K562 (cell line): ENCODE measurements around the gene C11orf91. TPM values are rescaled to one million over a fixed set of nuclear protein-coding genes. Genes with fewer than 3 reads are reported as not detected.

Experiments used
- ATAC-seq: fragments of 200-7000 bp; cut with Tn5 transposase; 3 replicates; pipeline ENCODE4 v1.9.1; 2020; ENCODE audit warnings: moderate library complexity
- BruUV-seq: library from RNA; stranded (reverse); fragments of 400-500 nt; replicated peaks from 2 replicates; lab custom pipeline; 2021; lab: Mats Ljungman, UMichigan
- CTCF ChIA-PET: fragments of 300-600 bp; formaldehyde crosslinking; extraction: SDS; loops from one replicate; lab custom pipeline; 2021; ENCODE audit warnings: low intra/inter-chr PET ratio; lab: Yijun Ruan, JAX
- POLR2A ChIA-PET: fragments of 300-600, 350-650 bp; sonication (Branson Sonifier 250); formaldehyde crosslinking; extraction: SDS; loops from one replicate; lab custom pipeline; 2021; ENCODE audit warnings: antibody characterized with exemption, inconsistent platforms; lab: Yijun Ruan, JAX
- DNase-seq, 4 experiments: peaks; one replicate each; pipeline versions ENCODE4 v3.0.0 to v3.0.0-alpha.2; 2011 to 2018; ENCODE audit warnings: low spot score in 3 of 4, mixed read lengths in 3 of 4; ENCODE audit errors: extremely low read depth in 1 of 4
- FAIRE-seq: peaks from 2 replicates; lab custom pipeline; 2011; peaks lifted over from hg19 to GRCh38; lab: Jason Lieb, UNC
- H2AFZ ChIP-seq: 2 replicates; pipeline ENCODE4 v1.6.0; 2011; ENCODE audit warnings: low read depth, low read length, control low read depth, inconsistent platforms
- H3K27ac ChIP-seq: fragments of 200-600 bp; 3 replicates; pipeline ENCODE4 v1.8.0; 2011; ENCODE audit warnings: low read depth, mild to moderate bottlenecking, control low read depth, inconsistent platforms, low read length, moderate library complexity, mixed read lengths; ENCODE audit errors: extremely low read depth
- H3K27me3 ChIP-seq, 2 experiments: fragments of 300-600 bp in 1 of 2; 2 replicates in 1 of 2; 3 replicates in 1 of 2; pipeline versions ENCODE4 v1.6.0 to v1.8.0; 2011; ENCODE audit warnings: inconsistent platforms in 2 of 2, low read length in 2 of 2, mild to moderate bottlenecking in 1 of 2, mixed read lengths in 1 of 2, moderate library complexity in 1 of 2; ENCODE audit not compliant: control insufficient read depth in 2 of 2, insufficient read depth in 2 of 2
- H3K36me3 ChIP-seq: fragments of 300-600 bp; 3 replicates; pipeline ENCODE4 v1.8.0; 2011; ENCODE audit warnings: mild to moderate bottlenecking, low read length, inconsistent platforms; ENCODE audit not compliant: control insufficient read depth, insufficient read depth
- H3K4me1 ChIP-seq, 2 experiments: fragments of 200-600 bp in 1 of 2; replicated peaks in 1 of 2; 2 replicates in 1 of 2; 3 replicates in 1 of 2; pipeline versions ENCODE4 v1.5.1 to v1.8.0; 2011; ENCODE audit warnings: inconsistent platforms in 2 of 2, low read length in 2 of 2, mild to moderate bottlenecking in 1 of 2, mixed read lengths in 1 of 2, moderate library complexity in 1 of 2; ENCODE audit not compliant: control insufficient read depth in 2 of 2, insufficient read depth in 2 of 2
- H3K4me2 ChIP-seq: 2 replicates; pipeline ENCODE4 v1.6.1; 2011; ENCODE audit warnings: low read length, control low read depth, inconsistent platforms, mixed read lengths; ENCODE audit not compliant: insufficient read depth
- H3K4me3 ChIP-seq: fragments of 200-600 bp; sonication (generic), shearing (Covaris generic); 2 replicates; pipeline ENCODE4 v1.5.1; 2016; ENCODE audit warnings: control low read depth, inconsistent platforms
- H3K79me2 ChIP-seq: fragments of 200-600 bp; 3 replicates; pipeline ENCODE4 v1.8.0; 2011; ENCODE audit warnings: low read length, inconsistent platforms; ENCODE audit not compliant: control insufficient read depth, insufficient read depth
- H3K9ac ChIP-seq, 2 experiments: 2 replicates each; pipeline versions ENCODE4 v1.6.0 to v1.6.1; 2011; ENCODE audit warnings: low read depth in 2 of 2, low read length in 2 of 2, control low read depth in 1 of 2, inconsistent platforms in 1 of 2, mild to moderate bottlenecking in 1 of 2, mixed read lengths in 1 of 2; ENCODE audit not compliant: insufficient read depth in 1 of 2
- H3K9me1 ChIP-seq: one replicate; pipeline ENCODE4 v1.6.0; 2011; ENCODE audit warnings: inconsistent platforms, mild to moderate bottlenecking, low read length, moderate library complexity; ENCODE audit not compliant: control insufficient read depth, insufficient read depth
- H3K9me3 ChIP-seq: replicated peaks from 2 replicates; pipeline ENCODE4 v1.5.1; 2011; ENCODE audit warnings: low read depth, low read length, inconsistent platforms; ENCODE audit not compliant: control insufficient read depth, insufficient read depth
- H4K20me1 ChIP-seq: replicated peaks from 2 replicates; pipeline ENCODE4 v1.6.1; 2011; ENCODE audit warnings: low read length, inconsistent platforms, mixed read lengths; ENCODE audit not compliant: control insufficient read depth, insufficient read depth
- ATF2 ChIP-seq: sonication (generic); formaldehyde crosslinking; IDR thresholded peaks from 2 replicates; pipeline ENCODE4 v1.8.1; 2022; ENCODE audit warnings: missing genetic modification reagents
- ATF3 ChIP-seq, 2 experiments: fragments of 450-650 bp in 1 of 2; sonication (generic) in 1 of 2; formaldehyde crosslinking in 1 of 2; IDR thresholded peaks in 1 of 2; conservative IDR thresholded peaks in 1 of 2; 2 replicates each; pipeline versions ENCODE4 v1.6.1 to v1.8.1; 2016 to 2023; ENCODE audit warnings: mild to moderate bottlenecking in 2 of 2, moderate library complexity in 2 of 2, inconsistent platforms in 1 of 2, missing genetic modification reagents in 1 of 2
- COPS2 ChIP-seq: fragments of 450-650 bp; conservative IDR thresholded peaks from 2 replicates; pipeline ENCODE4 v1.6.1; 2016; ENCODE audit warnings: mild to moderate bottlenecking, moderate library complexity
- HDAC6 ChIP-seq: IDR thresholded peaks from 2 replicates; pipeline ENCODE4 v1.6.1; 2012; ENCODE audit warnings: low read depth, mild to moderate bottlenecking, control low read depth, inconsistent platforms, low read length, moderate library complexity
- HES1 ChIP-seq: fragments of 450-650 bp; IDR thresholded peaks from 2 replicates; pipeline ENCODE4 v1.6.1; 2016; ENCODE audit warnings: low read depth, mild to moderate bottlenecking, moderate library complexity
- JUND ChIP-seq, 2 experiments: IDR thresholded peaks; 2 replicates in 1 of 2; 3 replicates in 1 of 2; pipeline ENCODE4 v1.6.1; 2011; ENCODE audit warnings: borderline replicate concordance in 2 of 2, low read depth in 2 of 2, low read length in 2 of 2, improper control_type of control experiment in 1 of 2, missing biosample characterization in 1 of 2, missing genetic modification characterization in 1 of 2, missing genetic modification reagents in 1 of 2
- KAT2B ChIP-seq: IDR thresholded peaks from one replicate; pipeline ENCODE4 v1.6.1; 2012; ENCODE audit warnings: low read depth, mild to moderate bottlenecking, control low read depth, inconsistent platforms, low read length, moderate library complexity
- ZNF384 ChIP-seq: IDR thresholded peaks from 2 replicates; pipeline ENCODE4 v1.6.1; 2012; ENCODE audit warnings: low read depth, low read length, improper control_type of control experiment
- ZNF668 ChIP-seq: fragments of 250-450 bp; sonication (Bioruptor Pico); IDR thresholded peaks from 2 replicates; pipeline ENCODE4 v1.8.0; 2022; ENCODE audit warnings: mild to moderate bottlenecking, inconsistent platforms
- WGBS: fragments of 100-300 bp; shearing (Covaris generic); methylation state at CpG from one replicate; pipeline ENCODE4 v1.1.6; 2016; ENCODE audit warnings: low coverage, mixed read lengths; ENCODE audit not compliant: insufficient coverage; ENCODE audit errors: missing lambda C conversion rate; 5-methylcytosine and 5-hydroxymethylcytosine counted together
- in situ Hi-C: fragments of 300-500 bp; cut with MboI; formaldehyde crosslinking; loops from 4 replicates; pipeline ENCODE4 v1.15.0; 2018; ENCODE audit warnings: inconsistent platforms, mixed read lengths
- intact Hi-C: fragments of 100-400 bp; cut with micrococcal nuclease; formaldehyde crosslinking; loops from 2 replicates; pipeline ENCODE4 v1.14.2; 2022
- polyA plus RNA-seq, 8 experiments: library from polyadenylated mRNA; depleted of rRNA in 4 of 8; stranded (reverse) in 5 of 8; unstranded in 3 of 8; fragments of >200 nt; fragmentation: Nextera tagmentation in 2 of 8; fragmentation: Illumina TruSeq in 1 of 8; extraction: Ambion mirVana in 2 of 8; extraction: Trizol in 1 of 8; gene quantifications; 2 replicates each; pipeline versions ENCODE4 v1.2.1 to v1.2.3, GENCODE V29; 2011 to 2014; ENCODE audit warnings: inconsistent platforms in 1 of 8, missing spikeins in 1 of 8
- total RNA-seq, 7 experiments: library from RNA; depleted of rRNA in 6 of 7; stranded (reverse); fragments of >200 nt in 6 of 7; fragmentation: Illumina TruSeq in 2 of 7; extraction: Trizol in 2 of 7; gene quantifications; 2 replicates each; pipeline versions ENCODE4 v1.2.1 to v1.2.3, GENCODE V29; 2011 to 2021; ENCODE audit warnings: low replicate concordance in 1 of 7

Gene C11orf91
- total and polyA plus RNA-seq, 9 of the 15 experiments (the other 6 are each of a cell fraction or from before 2014, with no cell fraction given): not detected

GRCh38 chr11:33692013-33692504, 8.6 kb downstream of the C11orf91 start:
- Histone ChIP-seq H3K27ac (no peak overlapping the region), H3K9ac (no peak overlapping the region), H3K4me2 (no peak overlapping the region), H3K79me2 (no peaks in the 10 kb centered on the region), H2AFZ (no peak overlapping the region), H3K9me3 (no peaks in the 10 kb centered on the region), H3K36me3 (no peaks in the 10 kb centered on the region), H3K4me3 (no peak overlapping the region), H3K4me1 (peaks cover 5 to 10% of the 10 kb centered on the region in 2 experiments; a peak in 4 of 5 replicates), H4K20me1 (no peaks in the 10 kb centered on the region), H3K9me1 (no peaks in the 10 kb centered on the region), H3K27me3 (peaks cover 10 to 27% of the 10 kb centered on the region in 2 experiments)
- 42% methylated on average over 9 of the region's 9 CpGs for WGBS
- no peak for ATAC-seq
- no peak for FAIRE-seq
- no peak for DNase-seq
- ChIA-PET CTCF (no interaction called here), POLR2A (interaction anchor here (0.6 to 2.0 kb wide), 4 partner anchors 10 to 796 kb away, joined by 3 to 7 read pairs (median 5); no protein-coding TSS in a partner anchor)
- BruUV-seq: no TSS peak
- in situ Hi-C loops (no loop called here), intact Hi-C loops (no loop called here)
- no peak for TF ChIP-seq ZNF668 (CRISPR knock-in tag)
- no peak for TF ChIP-seq COPS2
- TF ChIP-seq ZNF384: peak; percentile 63; the same call in 1 of the 2 replicates
- TF ChIP-seq KAT2B: no peak
- TF ChIP-seq ATF3 (IDR thresholded peaks at IDR 0.05): peak; percentile 73
- TF ChIP-seq ATF3 (CRISPR knock-in tag; conservative IDR thresholded peaks at IDR 0.05): no peak
- TF ChIP-seq ATF2: no peak
- TF ChIP-seq HES1: no peak
- 0 out of 2 replicates have a peak, but pooled peaks have one; percentile 33 for TF ChIP-seq JUND (IDR thresholded peaks at IDR 0.05; ENCODE audit: borderline replicate concordance, low read depth, low read length)
- no peak; the same call in 2 of the 3 replicates for TF ChIP-seq JUND (tag; IDR thresholded peaks at IDR 0.05; ENCODE audit: borderline replicate concordance, low read depth, low read length)
- TF ChIP-seq HDAC6: no peak
